ENCODE results near the gene TMEM117. TPM values are rescaled to one million over a fixed set of nuclear protein-coding genes. Genes with fewer than 3 reads are reported as not detected.
"Not testable (repeated sequence)": the region's sequence is repeated elsewhere in the genome, so short reads cannot be mapped to it uniquely, and the experiment has no call there.

TMEM117 gene
- total RNA-seq, 1 donor from 2014 or later, result 0.51 TPM

- intact Hi-C loops (cut with micrococcal nuclease), result no loop called here
Measured at GRCh38 chr12:44367136-44367535, 531.3 kb downstream of the TMEM117 start.

- intact Hi-C loops (cut with micrococcal nuclease), result no loop called here
Measured at GRCh38 chr12:44367916-44368315, 532.0 kb downstream of the TMEM117 start.

GRCh38 chr12:44369998-44370397 is 534.1 kb downstream of the TMEM117 start:
- intact Hi-C loops (cut with micrococcal nuclease), result no loop called here

GRCh38 chr12:44370982-44371381 is 535.1 kb downstream of the TMEM117 start:
- intact Hi-C loops (cut with micrococcal nuclease), result no loop called here

GRCh38 chr12:44372259-44372658 is 536.4 kb downstream of the TMEM117 start:
- intact Hi-C loops (cut with micrococcal nuclease), result no loop called here

GRCh38 chr12:44375694-44376093 is 539.8 kb downstream of the TMEM117 start:
- intact Hi-C loops (cut with micrococcal nuclease), result no loop called here

GRCh38 chr12:44377443-44378187 is 541.7 kb downstream of the TMEM117 start:
- intact Hi-C loops (cut with micrococcal nuclease), result no loop called here

GRCh38 chr12:44379113-44379512 is 543.2 kb downstream of the TMEM117 start:
- intact Hi-C loops (cut with micrococcal nuclease), result not testable (repeated sequence)

GRCh38 chr12:44379831-44380230 is 544.0 kb downstream of the TMEM117 start:
- intact Hi-C loops (cut with micrococcal nuclease), result no loop called here

GRCh38 chr12:44380861-44381260 is 545.0 kb downstream of the TMEM117 start:
- intact Hi-C loops (cut with micrococcal nuclease), result no loop called here

GRCh38 chr12:44381341-44381740 is 545.5 kb downstream of the TMEM117 start:
- intact Hi-C loops (cut with micrococcal nuclease), result no loop called here

- intact Hi-C loops (cut with micrococcal nuclease), result no loop called here
Measured at GRCh38 chr12:44384136-44384535, 548.3 kb downstream of the TMEM117 start.

- intact Hi-C loops (cut with micrococcal nuclease), result no loop called here
Measured at GRCh38 chr12:44385964-44386363, 550.1 kb downstream of the TMEM117 start.

- intact Hi-C loops (cut with micrococcal nuclease), result no loop called here
Measured at GRCh38 chr12:44387581-44387980, 551.7 kb downstream of the TMEM117 start.

- intact Hi-C loops (cut with micrococcal nuclease), result no loop called here
Measured at GRCh38 chr12:44389038-44389437, 553.2 kb downstream of the TMEM117 start.

- intact Hi-C loops (cut with micrococcal nuclease), result no loop called here
Measured at GRCh38 chr12:44389896-44390295, 554.0 kb downstream of the TMEM117 start.

GRCh38 chr12:44397631-44398030 is 561.8 kb downstream of the TMEM117 start:
- intact Hi-C loops (cut with micrococcal nuclease), result no loop called here

- intact Hi-C loops (cut with micrococcal nuclease), result no loop called here
Measured at GRCh38 chr12:44403185-44403584, 567.3 kb downstream of the TMEM117 start.

- intact Hi-C loops (cut with micrococcal nuclease), result no loop called here
Measured at GRCh38 chr12:44405297-44405696, 569.4 kb downstream of the TMEM117 start.

- intact Hi-C loops (cut with micrococcal nuclease), result loop anchor here (10.0 kb wide), 1 partner anchor 468 kb away; no protein-coding TSS in a partner anchor
Measured at GRCh38 chr12:44422559-44422958, 586.7 kb downstream of the TMEM117 start.

- intact Hi-C loops (cut with micrococcal nuclease), result loop anchor here (10.0 kb wide), 1 partner anchor 474 kb away; no protein-coding TSS in a partner anchor
Measured at GRCh38 chr12:44428825-44429224, 592.9 kb downstream of the TMEM117 start.

- intact Hi-C loops (cut with micrococcal nuclease), result no loop called here
Measured at GRCh38 chr12:44431647-44432343, 595.9 kb downstream of the TMEM117 start.

GRCh38 chr12:44433659-44434058 is 597.8 kb downstream of the TMEM117 start:
- intact Hi-C loops (cut with micrococcal nuclease), result no loop called here

Data from T-helper 1 cell treated with Interleukin-12 subunit alpha and Interleukin-12 subunit beta and Interleukin-4 antibody, amounts not matched to agents 30 ng/mL and 1 ng/mL, for 36 hours (primary cell).